Natural killer cell treated with Interleukin-12 subunit alpha and Interleukin-12 subunit beta and Interleukin-15 and Interleukin-18, amount 100 ng/mL, for 72 hours (primary cell): Measurements from ENCODE around the gene EIF4G3. TPM values are rescaled to one million over a fixed set of nuclear protein-coding genes. Genes with fewer than 3 reads are reported as not detected.

Experiments
- ATAC-seq, 2 donors: fragments of 150-1000 bp; cut with Tn5 transposase in 1 of 2; sonication (Bioruptor Pico), chemical (Tn5 transposase) in 1 of 2; 2 replicates each; pipeline ENCODE4 v1.10.0; 2021
- DNase-seq: peaks from one replicate; pipeline ENCODE4 v3.0.0; 2022; ENCODE audit warnings: low spot score
- H3K27ac Mint-ChIP-seq, 2 donors: 1 replicate in 1 of 2; 2 replicates in 1 of 2; pipeline ENCODE4 v1.8.0; 2022; ENCODE audit warnings: mixed read lengths in 2 of 2, mild to moderate bottlenecking in 1 of 2, moderate library complexity in 1 of 2
- H3K27me3 Mint-ChIP-seq, 2 donors: 1 replicate in 1 of 2; 2 replicates in 1 of 2; pipeline ENCODE4 v1.8.0; 2022; ENCODE audit warnings: mixed read lengths in 2 of 2
- H3K36me3 Mint-ChIP-seq: one replicate; pipeline ENCODE4 v1.8.0; 2022; ENCODE audit warnings: mixed read lengths
- H3K4me1 Mint-ChIP-seq, 2 donors: 1 replicate in 1 of 2; 2 replicates in 1 of 2; pipeline ENCODE4 v1.8.0; 2022; ENCODE audit warnings: low read depth in 2 of 2, mixed read lengths in 2 of 2, mild to moderate bottlenecking in 1 of 2
- H3K4me3 Mint-ChIP-seq: one replicate; pipeline ENCODE4 v1.8.0; 2022; ENCODE audit warnings: mixed read lengths
- H3K9me3 Mint-ChIP-seq: 2 replicates; pipeline ENCODE4 v1.8.0; 2022; ENCODE audit warnings: mixed read lengths
- total RNA-seq, 2 donors: library from RNA; stranded (reverse); gene quantifications; one replicate each; pipeline ENCODE4 v1.2.3, GENCODE V29; 2022

Gene EIF4G3
- total RNA-seq, 2 donors from 2014 or later: 121 to 140 TPM

- DNase-seq (no peak), ATAC-seq (no peak)
- no peaks in the 10 kb centered on the region for H3K9me3 Mint-ChIP-seq
- no peaks in the 10 kb centered on the region for H3K36me3 Mint-ChIP-seq
- H3K4me3 Mint-ChIP-seq: no peak overlapping the region
- H3K4me1 Mint-ChIP-seq: peaks cover 0 to 3% of the 10 kb centered on the region in 2 donors
- peak overlapping the region; percentile 17 to 48 for H3K27ac Mint-ChIP-seq
- no peaks in the 10 kb centered on the region for H3K27me3 Mint-ChIP-seq
Measured at GRCh38 chr1:21123287-21123948, 53.3 kb downstream of the EIF4G3 start.

DNA sequence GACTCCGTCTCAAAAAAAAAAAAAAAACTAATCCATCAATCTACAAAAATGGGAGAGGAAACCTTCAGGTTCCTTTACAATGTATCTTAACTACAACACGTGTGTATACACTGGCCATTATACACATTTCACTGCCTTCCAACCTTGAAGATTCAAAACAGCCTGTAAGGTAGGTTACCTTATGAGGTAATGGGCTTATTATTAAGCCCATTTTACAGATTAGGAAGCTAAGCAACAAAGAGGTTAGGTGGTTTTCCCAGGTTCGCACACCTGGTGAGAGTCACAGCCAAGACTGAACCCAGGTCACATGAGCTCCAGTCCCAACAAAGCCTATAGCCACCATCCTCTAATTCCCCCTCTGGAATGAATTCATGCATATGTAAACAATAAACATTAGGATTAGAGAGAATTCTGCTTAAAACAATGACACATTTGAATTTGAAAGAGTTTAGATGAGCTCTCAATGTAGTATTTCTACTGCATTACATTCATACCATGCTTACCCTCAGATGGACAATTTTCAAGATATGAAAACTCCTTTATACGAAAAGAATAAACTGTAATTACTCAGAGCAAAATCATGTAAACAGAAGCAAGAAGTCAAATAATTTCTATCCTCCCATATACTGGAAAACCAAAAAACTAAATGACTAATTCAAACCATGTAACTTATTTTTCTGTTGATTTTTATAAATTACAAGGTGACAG is 54.8 kb downstream of the EIF4G3 start:
- H3K4me3 Mint-ChIP-seq: no peak overlapping the region
- H3K9me3 Mint-ChIP-seq: no peaks in the 10 kb centered on the region
- no peak overlapping the region for H3K27ac Mint-ChIP-seq
- H3K36me3 Mint-ChIP-seq: no peaks in the 10 kb centered on the region
- H3K27me3 Mint-ChIP-seq: no peaks in the 10 kb centered on the region
- H3K4me1 Mint-ChIP-seq: peaks cover 0 to 3% of the 10 kb centered on the region in 2 donors
- no peak for ATAC-seq
- DNase-seq: no peak

- Mint-ChIP-seq H3K4me1 (peaks cover 0 to 6% of the 10 kb centered on the region in 2 donors), H3K9me3 (no peaks in the 10 kb centered on the region), H3K27ac (no peak overlapping the region), H3K27me3 (no peaks in the 10 kb centered on the region), H3K4me3 (no peak overlapping the region), H3K36me3 (no peaks in the 10 kb centered on the region)
- DNase-seq: no peak
- no peak for ATAC-seq
Measured at GRCh38 chr1:21118167-21118566, 58.5 kb downstream of the EIF4G3 start.

DNA sequence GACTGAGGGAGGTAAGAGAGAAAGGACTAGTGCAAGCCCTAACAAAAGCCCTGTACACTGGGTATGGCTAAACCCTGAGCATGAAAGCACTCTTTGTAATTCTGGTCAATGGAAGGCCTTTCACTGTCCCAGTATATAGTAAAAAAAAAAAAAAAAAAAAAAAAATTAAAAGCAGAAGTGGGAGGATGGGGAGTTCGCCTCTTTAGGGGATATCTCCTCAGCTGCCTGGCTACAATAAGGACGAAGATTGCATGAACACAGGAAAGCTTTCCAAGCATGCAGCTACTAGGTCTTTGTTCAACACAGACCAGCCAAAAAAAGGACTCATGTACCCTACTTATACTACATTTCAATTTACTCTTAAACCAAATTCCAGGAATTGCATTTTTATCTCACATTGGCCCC is 59.1 kb downstream of the EIF4G3 start:
- no peaks in the 10 kb centered on the region for H3K36me3 Mint-ChIP-seq
- no peaks in the 10 kb centered on the region for H3K9me3 Mint-ChIP-seq
- H3K4me3 Mint-ChIP-seq: no peak overlapping the region

GRCh38 chr1:21117159-21117558 is 59.5 kb downstream of the EIF4G3 start:
- H3K4me3 Mint-ChIP-seq: no peak overlapping the region
- no peaks in the 10 kb centered on the region for H3K9me3 Mint-ChIP-seq
- no peak for DNase-seq
- no peak overlapping the region for H3K27ac Mint-ChIP-seq
- H3K27me3 Mint-ChIP-seq: no peaks in the 10 kb centered on the region
- peaks cover 0 to 3% of the 10 kb centered on the region in 2 donors for H3K4me1 Mint-ChIP-seq
- no peak for ATAC-seq
- H3K36me3 Mint-ChIP-seq: no peaks in the 10 kb centered on the region

More for the DNA sequence above, 59.1 kb downstream of the EIF4G3 start:
- Mint-ChIP-seq H3K27ac (no peak overlapping the region), H3K27me3 (no peaks in the 10 kb centered on the region), H3K4me1 (peaks cover 0 to 3% of the 10 kb centered on the region in 2 donors)
- ATAC-seq: no peak
- no peak for DNase-seq

GRCh38 chr1:21115098-21115760 is 61.5 kb downstream of the EIF4G3 start:
- Mint-ChIP-seq H3K4me1 (peaks cover 0 to 3% of the 10 kb centered on the region in 2 donors), H3K4me3 (no peak overlapping the region), H3K9me3 (no peaks in the 10 kb centered on the region), H3K27ac (no peak overlapping the region), H3K27me3 (no peaks in the 10 kb centered on the region), H3K36me3 (no peaks in the 10 kb centered on the region)
- no peak for DNase-seq
- no peak for ATAC-seq

GRCh38 chr1:21114431-21114830 is 62.3 kb downstream of the EIF4G3 start:
- no peaks in the 10 kb centered on the region for H3K9me3 Mint-ChIP-seq
- H3K4me1 Mint-ChIP-seq: peaks cover 0 to 3% of the 10 kb centered on the region in 2 donors
- no peak for DNase-seq
- no peak for ATAC-seq
- no peak overlapping the region for H3K27ac Mint-ChIP-seq
- no peaks in the 10 kb centered on the region for H3K36me3 Mint-ChIP-seq
- no peaks in the 10 kb centered on the region for H3K27me3 Mint-ChIP-seq
- no peak overlapping the region for H3K4me3 Mint-ChIP-seq

DNA sequence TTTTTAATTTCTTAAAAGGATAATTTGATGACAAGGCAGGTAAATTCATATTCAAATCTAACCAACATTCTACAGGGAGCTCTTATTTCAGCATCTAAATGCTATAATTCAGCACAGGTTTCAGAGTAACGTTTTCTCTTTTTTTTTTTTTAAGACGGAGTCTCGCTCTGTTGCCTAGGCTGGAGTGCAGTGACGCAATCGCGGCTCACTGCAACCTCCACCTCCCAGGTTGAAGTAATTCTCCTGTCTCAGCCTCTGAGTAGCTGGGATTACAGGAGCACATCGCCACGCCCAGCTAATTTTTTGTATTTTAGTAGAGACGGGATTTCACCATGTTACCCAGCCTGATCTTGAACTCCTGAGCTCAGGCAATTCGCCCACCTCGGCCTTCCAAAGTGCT is 66.5 kb downstream of the EIF4G3 start:
- Mint-ChIP-seq H3K36me3 (no peaks in the 10 kb centered on the region), H3K27ac (no peak overlapping the region), H3K9me3 (no peaks in the 10 kb centered on the region), H3K4me1 (peaks cover 11 to 16% of the 10 kb centered on the region in 2 donors), H3K4me3 (no peak overlapping the region), H3K27me3 (no peaks in the 10 kb centered on the region)
- DNase-seq (no peak), ATAC-seq (no peak)

DNA sequence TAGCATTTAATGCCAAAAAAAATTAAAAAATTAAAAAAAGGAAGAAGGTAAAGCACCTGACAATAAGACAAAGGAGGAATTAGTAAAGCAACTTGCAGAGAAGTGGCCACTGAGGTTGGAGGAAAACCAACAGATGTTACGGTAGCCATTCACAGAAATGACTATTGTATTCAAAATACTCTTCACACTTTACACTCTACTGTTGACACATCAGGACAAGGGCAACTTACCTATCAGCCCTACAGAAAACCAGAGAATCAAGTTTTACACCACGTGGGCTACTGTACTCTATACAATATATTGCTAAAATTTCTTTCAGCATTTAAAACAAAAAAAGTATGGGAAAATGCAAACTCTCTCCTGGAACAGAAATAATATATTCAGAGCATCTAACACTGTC is 70.0 kb downstream of the EIF4G3 start:
- DNase-seq (no peak), ATAC-seq (peak in 1 of 2 donors; percentile 70)
- no peak overlapping the region for H3K4me3 Mint-ChIP-seq
- H3K36me3 Mint-ChIP-seq: peaks cover 11% of the 10 kb centered on the region
- peak overlapping the region in 1 of 2 donors; percentile 3 for H3K27ac Mint-ChIP-seq
- H3K4me1 Mint-ChIP-seq: peaks cover 8 to 16% of the 10 kb centered on the region in 2 donors
- H3K9me3 Mint-ChIP-seq: no peaks in the 10 kb centered on the region
- no peaks in the 10 kb centered on the region for H3K27me3 Mint-ChIP-seq

DNA sequence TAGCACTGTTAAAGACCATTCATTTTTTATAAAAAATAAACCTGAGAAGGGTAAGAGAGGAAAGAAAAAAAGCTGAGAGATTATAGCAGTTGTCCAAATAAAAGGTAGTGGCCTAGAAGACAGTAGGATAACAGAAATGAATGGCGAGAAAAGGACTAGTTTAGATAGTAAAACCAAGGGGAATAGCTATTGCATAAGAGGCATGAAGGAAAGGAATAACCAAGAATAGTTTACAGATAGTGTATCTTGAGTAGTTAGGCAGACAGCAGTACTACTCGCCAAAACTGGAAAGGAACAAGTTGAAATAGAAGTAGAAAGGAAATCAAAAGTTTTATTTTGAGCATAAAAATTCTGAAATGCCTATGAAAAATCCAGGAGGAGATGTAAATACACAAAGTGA is 70.5 kb downstream of the EIF4G3 start:
- Mint-ChIP-seq H3K4me3 (no peak overlapping the region), H3K4me1 (peaks cover 8 to 16% of the 10 kb centered on the region in 2 donors), H3K9me3 (no peaks in the 10 kb centered on the region), H3K27ac (peak overlapping the region in 1 of 2 donors; percentile 3), H3K27me3 (no peaks in the 10 kb centered on the region), H3K36me3 (peaks cover 11% of the 10 kb centered on the region)
- no peak for DNase-seq
- no peak for ATAC-seq

DNA sequence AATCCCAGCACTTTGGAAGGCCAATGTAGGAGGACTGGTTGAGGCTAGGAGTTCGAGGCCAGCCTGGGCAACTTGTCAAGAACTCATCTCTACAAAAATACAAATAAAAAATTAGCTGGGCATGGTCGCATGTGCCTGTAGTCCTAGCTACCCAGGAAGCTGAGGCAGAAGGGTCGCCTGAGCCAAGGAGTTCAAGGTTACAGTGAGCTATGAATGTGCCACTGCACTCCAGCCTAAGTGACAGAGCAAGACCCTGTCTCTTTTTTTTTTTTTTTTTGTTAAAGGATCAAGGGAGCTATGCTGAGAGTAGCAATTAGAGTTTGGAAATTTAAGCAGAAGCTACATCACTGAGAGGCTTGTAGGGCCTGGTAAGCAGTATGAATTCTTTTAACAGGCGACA is 70.9 kb downstream of the EIF4G3 start:
- ATAC-seq (no peak), DNase-seq (no peak)
- Mint-ChIP-seq H3K4me3 (no peak overlapping the region), H3K9me3 (no peaks in the 10 kb centered on the region), H3K27ac (peak overlapping the region in 1 of 2 donors; percentile 3), H3K36me3 (peaks cover 14% of the 10 kb centered on the region), H3K27me3 (no peaks in the 10 kb centered on the region), H3K4me1 (peaks cover 10 to 19% of the 10 kb centered on the region in 2 donors)

GRCh38 chr1:21104683-21105082 is 72.0 kb downstream of the EIF4G3 start:
- H3K9me3 Mint-ChIP-seq: no peaks in the 10 kb centered on the region
- no peak overlapping the region for H3K27ac Mint-ChIP-seq
- no peak overlapping the region for H3K4me3 Mint-ChIP-seq
- H3K27me3 Mint-ChIP-seq: no peaks in the 10 kb centered on the region
- H3K4me1 Mint-ChIP-seq: peaks cover 18 to 27% of the 10 kb centered on the region in 2 donors
- DNase-seq (no peak), ATAC-seq (no peak)
- peaks cover 18% of the 10 kb centered on the region for H3K36me3 Mint-ChIP-seq

- Mint-ChIP-seq H3K27ac (peak overlapping the region; percentile 20 to 21), H3K27me3 (no peaks in the 10 kb centered on the region), H3K4me3 (peak overlapping the region; percentile 10), H3K4me1 (peaks cover 27 to 40% of the 10 kb centered on the region in 2 donors), H3K9me3 (no peaks in the 10 kb centered on the region), H3K36me3 (peaks cover 38% of the 10 kb centered on the region)
- ATAC-seq (no peak), DNase-seq (no peak)
Measured at GRCh38 chr1:21100481-21100921, 76.2 kb downstream of the EIF4G3 start.

DNA sequence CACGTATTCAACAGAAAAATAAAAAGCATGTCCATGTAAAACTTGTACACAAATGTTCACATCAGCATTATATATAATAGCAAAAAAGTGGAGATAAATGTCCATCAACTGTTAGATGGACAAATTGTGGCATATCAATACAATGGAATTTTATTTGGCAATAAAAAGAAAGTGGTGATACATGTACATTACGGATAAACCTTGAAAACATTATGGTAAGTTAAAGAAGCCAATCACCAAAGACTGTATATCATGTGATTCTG is 76.9 kb downstream of the EIF4G3 start:
- Mint-ChIP-seq H3K9me3 (no peaks in the 10 kb centered on the region), H3K27ac (peak overlapping the region; percentile 80 to 86), H3K4me3 (peak overlapping the region; percentile 16), H3K27me3 (no peaks in the 10 kb centered on the region), H3K36me3 (peaks cover 43% of the 10 kb centered on the region), H3K4me1 (peaks cover 27 to 39% of the 10 kb centered on the region in 2 donors)
- DNase-seq: no peak
- ATAC-seq: no peak
